HG02870 (cell line): Measurements from ENCODE around the gene ARPIN.

Experiments
- ATAC-seq: cut with Tn5 transposase; IDR thresholded peaks from one replicate; pipeline ENCODE4 v1.9.1; 2021; ENCODE audit warnings: mild to moderate bottlenecking, moderate library complexity; ENCODE audit not compliant: unreplicated experiment

ARPIN gene

DNA sequence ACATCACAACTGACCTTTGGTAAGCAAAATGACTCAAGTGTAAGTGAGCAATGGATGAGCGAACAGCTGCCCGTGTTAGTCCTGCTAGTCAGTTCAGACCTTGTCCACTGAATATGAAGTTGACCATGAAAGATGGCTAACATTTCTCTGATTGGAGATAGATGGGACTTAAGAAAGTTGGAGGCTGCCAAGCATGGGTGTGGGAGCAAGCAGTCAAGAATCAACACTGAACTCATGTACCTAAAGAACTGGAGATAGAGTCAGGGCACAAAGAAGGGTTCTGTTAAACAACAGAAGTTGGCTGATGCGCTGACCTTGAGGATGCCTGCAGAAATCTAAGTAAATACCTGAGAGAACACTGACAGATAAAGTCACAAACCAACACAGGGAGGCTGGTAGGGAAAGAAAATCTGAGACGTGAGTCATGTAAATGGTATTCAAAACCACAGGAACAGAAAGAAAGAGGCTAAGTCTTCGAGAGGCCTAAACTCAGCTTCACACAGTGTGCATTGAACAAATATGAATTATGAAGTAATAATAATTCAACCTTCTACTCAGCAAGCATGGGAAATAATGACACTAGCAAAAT is 67.4 kb downstream of the ARPIN start:
- no peak for ATAC-seq
